ENCODE data around the gene SIPA1.

SIPA1 gene

GRCh38 chr11:65637794-65638419 lies at the start of gene SIPA1:
Gene SIPA1 (plus strand): TSS chr11:65638101. CDS start chr11:65640922, 2,821 bp downstream.
- peak; percentile 65 for DNase-seq

GRCh38 chr11:65588199-65589054 lies 49.5 kb upstream of the SIPA1 start:
- peak; percentile 74 for DNase-seq

GRCh38 chr11:65589444-65590239 lies 48.3 kb upstream of the SIPA1 start:
- no peak for DNase-seq

- DNase-seq, result no peak
Observed at GRCh38 chr11:65590240-65590738, 47.6 kb upstream of the SIPA1 start.

- DNase-seq, result no peak
Observed at GRCh38 chr11:65591939-65592857, 45.7 kb upstream of the SIPA1 start.

GRCh38 chr11:65592858-65593517 lies 44.9 kb upstream of the SIPA1 start:
- DNase-seq, result no peak

GRCh38 chr11:65593518-65594414 lies 44.1 kb upstream of the SIPA1 start:
- peak; percentile 48 for DNase-seq

- no peak for DNase-seq
Observed at GRCh38 chr11:65595131-65595530, 42.8 kb upstream of the SIPA1 start.

GRCh38 chr11:65595543-65596281 lies 42.2 kb upstream of the SIPA1 start, which contains the start of gene KCNK7:
Gene KCNK7 (minus strand): TSS chr11:65595800. CDS start chr11:65595772, 28 bp downstream.
- DNase-seq, result no peak

GRCh38 chr11:65596520-65596919 lies 41.4 kb upstream of the SIPA1 start:
- DNase-seq, result no peak

GRCh38 chr11:65598258-65598699 lies 39.6 kb upstream of the SIPA1 start:
- no peak for DNase-seq

- no peak for DNase-seq
Observed at GRCh38 chr11:65599216-65599954, 38.5 kb upstream of the SIPA1 start.

- DNase-seq, result no peak
Observed at GRCh38 chr11:65599955-65600246, 38.0 kb upstream of the SIPA1 start.

- DNase-seq, result no peak
Observed at GRCh38 chr11:65604258-65604657, 33.6 kb upstream of the SIPA1 start.

- no peak for DNase-seq
Observed at GRCh38 chr11:65606876-65607613, 30.9 kb upstream of the SIPA1 start.

GRCh38 chr11:65607614-65608426 lies 30.1 kb upstream of the SIPA1 start:
- no peak for DNase-seq

GRCh38 chr11:65609229-65609628 lies 28.7 kb upstream of the SIPA1 start:
- DNase-seq, result no peak
